ENCODE data around the gene CCDC134. TPM values are rescaled to one million over a fixed set of nuclear protein-coding genes. Genes with fewer than 3 reads are reported as not detected.

The CCDC134 gene
- total and polyA plus RNA-seq, 2 donors (not counting 3 experiments of a cell fraction or from before 2014, with no cell fraction given): 4.5 to 8.4 TPM

- H4K20me1 ChIP-seq (replicated peaks; ENCODE audit: control insufficient read depth, extremely low read depth, insufficient read depth, low read length): peaks cover 4% of the 10 kb centered on the region
- FAIRE-seq: no peak
- TF ChIP-seq CTCF (IDR thresholded peaks at IDR 0.05; ENCODE audit: extremely low read depth in 1 of 2, insufficient read depth in 1 of 2, low read depth in 1 of 2, low read length in 2 of 2): no peak
- no peak for TF ChIP-seq EZH2 (IDR thresholded peaks at IDR 0.05; ENCODE audit: borderline replicate concordance, low read depth, low read length, severe bottlenecking)
- no peak overlapping the region for H2AFZ ChIP-seq (ENCODE audit: low read depth, low read length)
- BruUV-seq (replicated peaks): no TSS peak
- dilution Hi-C loops (cut with MboI; ENCODE audit: extremely low pct_ligation_motif_present, low sequenced_read_pairs): no loop called here
- no peak overlapping the region for H3K27ac ChIP-seq (ENCODE audit: insufficient read depth, low read depth, low read length)
- intact Hi-C loops (cut with micrococcal nuclease): no loop called here
- no peak for DNase-seq (ENCODE audit: low read depth, low spot score)
- no peak overlapping the region for H3K9ac ChIP-seq (replicated peaks; ENCODE audit: extremely low read depth, insufficient read depth, low read length)
- ChIA-PET POLR2A (no interaction called here), CTCF (interaction anchor here (0.9 to 3.1 kb wide), 7 partner anchors 11 to 146 kb away, joined by 3 to 12 read pairs (median 3); partner anchors contain the start of genes CCDC134 and SREBF2)
- H3K4me3 ChIP-seq (replicated peaks in 1 of 3; ENCODE audit: insufficient read depth in 1 of 3, low read depth in 1 of 3, low read length in 3 of 3): no peak overlapping the region
- no peaks in the 10 kb centered on the region for H3K9me1 ChIP-seq (replicated peaks; ENCODE audit: control insufficient read depth, extremely low read depth, insufficient read depth, low read length)
- H3K4me2 ChIP-seq (ENCODE audit: insufficient read depth, low read length): no peak overlapping the region
- H3K9me3 ChIP-seq (replicated peaks; ENCODE audit: control insufficient read depth, insufficient read depth, low read length): no peaks in the 10 kb centered on the region
- no peaks in the 10 kb centered on the region for H3K27me3 ChIP-seq (ENCODE audit: control insufficient read depth in 2 of 2, insufficient read depth in 2 of 2, low read length in 2 of 2)
- peaks cover 13% of the 10 kb centered on the region for H3K4me1 ChIP-seq (ENCODE audit: control insufficient read depth, extremely low read depth, insufficient read depth, low read length)
- peaks cover 1 to 6% of the 10 kb centered on the region in 2 experiments for H3K36me3 ChIP-seq (ENCODE audit: control insufficient read depth in 2 of 2, extremely low read depth in 1 of 2, insufficient read depth in 2 of 2, low read length in 2 of 2)
- H3K79me2 ChIP-seq (ENCODE audit: control insufficient read depth, insufficient read depth, low read length): peaks cover 95% of the 10 kb centered on the region
Measured at GRCh38 chr22:41842996-41843970, 42.8 kb downstream of the CCDC134 start.

DNA sequence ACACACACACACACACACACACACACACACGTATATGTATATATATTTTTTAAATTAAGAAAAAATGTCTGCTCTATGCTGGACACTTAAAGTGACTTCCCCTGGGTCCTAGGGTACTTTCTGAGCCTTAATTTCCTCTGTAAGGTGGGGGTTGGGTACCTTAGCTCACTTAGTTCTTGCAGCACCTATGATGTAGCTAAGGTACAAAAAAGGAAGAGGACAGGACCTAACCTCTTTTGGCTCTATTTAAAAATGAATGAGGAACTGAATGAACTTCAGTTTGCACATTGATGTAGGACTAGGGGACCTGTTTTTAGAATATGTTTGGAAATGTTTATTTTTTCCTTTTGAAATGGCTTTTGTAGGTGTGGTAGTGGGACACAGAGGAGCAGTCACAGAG lies 43.6 kb downstream of the CCDC134 start:
- ChIA-PET CTCF (interaction anchor here (1.1 to 1.3 kb wide), 3 partner anchors 11 to 147 kb away, joined by 3 read pairs; partner anchors contain the start of gene SREBF2), POLR2A (no interaction called here)
- intact Hi-C loops (cut with micrococcal nuclease) (no loop called here), dilution Hi-C loops (cut with MboI; ENCODE audit: extremely low pct_ligation_motif_present, low sequenced_read_pairs) (no loop called here)
- H3K27ac ChIP-seq (ENCODE audit: insufficient read depth, low read depth, low read length): no peak overlapping the region
- H3K9me3 ChIP-seq (replicated peaks; ENCODE audit: control insufficient read depth, insufficient read depth, low read length): no peaks in the 10 kb centered on the region
- H4K20me1 ChIP-seq (replicated peaks; ENCODE audit: control insufficient read depth, extremely low read depth, insufficient read depth, low read length): peaks cover 4% of the 10 kb centered on the region
- no peak overlapping the region for H2AFZ ChIP-seq (ENCODE audit: low read depth, low read length)
- DNase-seq (ENCODE audit: low read depth, low spot score) (no peak), FAIRE-seq (no peak)
- TF ChIP-seq FOS (IDR thresholded peaks at IDR 0.05; ENCODE audit: borderline replicate concordance, insufficient read depth, low read length) (no peak), JUN (IDR thresholded peaks at IDR 0.05; ENCODE audit: borderline replicate concordance, insufficient read depth, insufficient read length, low read depth) (no peak), EZH2 (IDR thresholded peaks at IDR 0.05; ENCODE audit: borderline replicate concordance, low read depth, low read length, severe bottlenecking) (no peak), POLR2AphosphoS5 (IDR thresholded peaks at IDR 0.05; ENCODE audit: insufficient read depth, low read depth, low read length) (no peak)
- TF ChIP-seq, protein P1, sequence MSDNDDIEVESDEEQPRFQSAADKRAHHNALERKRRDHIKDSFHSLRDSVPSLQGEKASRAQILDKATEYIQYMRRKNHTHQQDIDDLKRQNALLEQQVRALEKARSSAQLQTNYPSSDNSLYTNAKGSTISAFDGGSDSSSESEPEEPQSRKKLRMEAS (IDR thresholded peaks at IDR 0.05; ENCODE audit: insufficient read depth, insufficient read length): no peak
- no peak overlapping the region for H3K4me2 ChIP-seq (ENCODE audit: insufficient read depth, low read length)
- H3K9me1 ChIP-seq (replicated peaks; ENCODE audit: control insufficient read depth, extremely low read depth, insufficient read depth, low read length): no peaks in the 10 kb centered on the region
- H3K36me3 ChIP-seq (ENCODE audit: control insufficient read depth in 2 of 2, extremely low read depth in 1 of 2, insufficient read depth in 2 of 2, low read length in 2 of 2): peaks cover 0 to 6% of the 10 kb centered on the region in 2 experiments
- peaks cover 13% of the 10 kb centered on the region for H3K4me1 ChIP-seq (ENCODE audit: control insufficient read depth, extremely low read depth, insufficient read depth, low read length)
- H3K4me3 ChIP-seq (replicated peaks in 1 of 3; ENCODE audit: insufficient read depth in 1 of 3, low read depth in 1 of 3, low read length in 3 of 3): no peak overlapping the region
- no TSS peak for BruUV-seq (replicated peaks)
- no peak overlapping the region for H3K9ac ChIP-seq (replicated peaks; ENCODE audit: extremely low read depth, insufficient read depth, low read length)
- H3K27me3 ChIP-seq (ENCODE audit: control insufficient read depth in 2 of 2, insufficient read depth in 2 of 2, low read length in 2 of 2): no peaks in the 10 kb centered on the region
- H3K79me2 ChIP-seq (ENCODE audit: control insufficient read depth, insufficient read depth, low read length): peaks cover 95% of the 10 kb centered on the region
